Ishikawa (cell line): ENCODE measurements around the gene ARHGEF17.

Experiments
- CEBPB ChIP-seq: IDR thresholded peaks from 2 replicates; pipeline ENCODE4 v1.6.1; 2012
- CREB1 ChIP-seq: IDR thresholded peaks from 2 replicates; pipeline ENCODE4 v1.6.1; 2012; ENCODE audit warnings: low read depth
- EGR1 ChIP-seq: IDR thresholded peaks from 2 replicates; pipeline ENCODE4 v1.6.1; 2012
- EP300 ChIP-seq: IDR thresholded peaks from 2 replicates; pipeline ENCODE4 v1.6.1; 2012; ENCODE audit warnings: borderline replicate concordance
- FOXM1 ChIP-seq: IDR thresholded peaks from 2 replicates; pipeline ENCODE4 v1.6.1; 2012; ENCODE audit warnings: low read depth, borderline replicate concordance
- RAD21 ChIP-seq: IDR thresholded peaks from 2 replicates; pipeline ENCODE4 v1.6.1; 2012; ENCODE audit warnings: low read depth
- TAF1 ChIP-seq: IDR thresholded peaks from 2 replicates; pipeline ENCODE4 v1.6.1; 2012; ENCODE audit warnings: low read depth, mild to moderate bottlenecking
- TCF12 ChIP-seq: IDR thresholded peaks from 2 replicates; pipeline ENCODE4 v1.6.1; 2012; ENCODE audit warnings: low read depth
- TEAD4 ChIP-seq: IDR thresholded peaks from 2 replicates; pipeline ENCODE4 v1.6.1; 2012
- USF1 ChIP-seq: IDR thresholded peaks from 2 replicates; pipeline ENCODE4 v1.6.1; 2012
- YY1 ChIP-seq: IDR thresholded peaks from 2 replicates; pipeline ENCODE4 v1.6.1; 2012; ENCODE audit warnings: low read depth
- ZBTB7A ChIP-seq: IDR thresholded peaks from 2 replicates; pipeline ENCODE4 v1.6.1; 2012; ENCODE audit warnings: low read depth
- TF ChIP-seq, protein P1 (sequence below): IDR thresholded peaks from 2 replicates; pipeline ENCODE4 v1.6.1; 2012
- TF ChIP-seq, protein P2 (sequence below): IDR thresholded peaks from 2 replicates; pipeline ENCODE4 v1.6.1; 2012; ENCODE audit warnings: low read depth, mild to moderate bottlenecking

- TF ChIP-seq, protein P1, sequence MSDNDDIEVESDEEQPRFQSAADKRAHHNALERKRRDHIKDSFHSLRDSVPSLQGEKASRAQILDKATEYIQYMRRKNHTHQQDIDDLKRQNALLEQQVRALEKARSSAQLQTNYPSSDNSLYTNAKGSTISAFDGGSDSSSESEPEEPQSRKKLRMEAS = no peak
- TF ChIP-seq CEBPB (no peak), EP300 (no peak), TAF1 (no peak), USF1 (no peak), TCF12 (no peak), CREB1 (no peak), YY1 (no peak), RAD21 (no peak), EGR1 (no peak), ZBTB7A (no peak), FOXM1 (no peak), TEAD4 (no peak)
- TF ChIP-seq, protein P2, sequence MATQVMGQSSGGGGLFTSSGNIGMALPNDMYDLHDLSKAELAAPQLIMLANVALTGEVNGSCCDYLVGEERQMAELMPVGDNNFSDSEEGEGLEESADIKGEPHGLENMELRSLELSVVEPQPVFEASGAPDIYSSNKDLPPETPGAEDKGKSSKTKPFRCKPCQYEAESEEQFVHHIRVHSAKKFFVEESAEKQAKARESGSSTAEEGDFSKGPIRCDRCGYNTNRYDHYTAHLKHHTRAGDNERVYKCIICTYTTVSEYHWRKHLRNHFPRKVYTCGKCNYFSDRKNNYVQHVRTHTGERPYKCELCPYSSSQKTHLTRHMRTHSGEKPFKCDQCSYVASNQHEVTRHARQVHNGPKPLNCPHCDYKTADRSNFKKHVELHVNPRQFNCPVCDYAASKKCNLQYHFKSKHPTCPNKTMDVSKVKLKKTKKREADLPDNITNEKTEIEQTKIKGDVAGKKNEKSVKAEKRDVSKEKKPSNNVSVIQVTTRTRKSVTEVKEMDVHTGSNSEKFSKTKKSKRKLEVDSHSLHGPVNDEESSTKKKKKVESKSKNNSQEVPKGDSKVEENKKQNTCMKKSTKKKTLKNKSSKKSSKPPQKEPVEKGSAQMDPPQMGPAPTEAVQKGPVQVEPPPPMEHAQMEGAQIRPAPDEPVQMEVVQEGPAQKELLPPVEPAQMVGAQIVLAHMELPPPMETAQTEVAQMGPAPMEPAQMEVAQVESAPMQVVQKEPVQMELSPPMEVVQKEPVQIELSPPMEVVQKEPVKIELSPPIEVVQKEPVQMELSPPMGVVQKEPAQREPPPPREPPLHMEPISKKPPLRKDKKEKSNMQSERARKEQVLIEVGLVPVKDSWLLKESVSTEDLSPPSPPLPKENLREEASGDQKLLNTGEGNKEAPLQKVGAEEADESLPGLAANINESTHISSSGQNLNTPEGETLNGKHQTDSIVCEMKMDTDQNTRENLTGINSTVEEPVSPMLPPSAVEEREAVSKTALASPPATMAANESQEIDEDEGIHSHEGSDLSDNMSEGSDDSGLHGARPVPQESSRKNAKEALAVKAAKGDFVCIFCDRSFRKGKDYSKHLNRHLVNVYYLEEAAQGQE = no peak
Measured at GRCh38 chr11:73360743-73361369, 52.8 kb downstream of the ARHGEF17 start.
